AG09319 (cell line): ENCODE measurements around the gene ACSL1.

Experiments
- DNase-seq: peaks from one replicate; pipeline ENCODE4 v3.0.0-alpha.2; 2010; ENCODE audit warnings: low read depth; ENCODE audit errors: extremely low read depth
- CTCF ChIP-seq: IDR thresholded peaks from 2 replicates; pipeline ENCODE4 v1.5.1; 2011; ENCODE audit warnings: low read depth, mild to moderate bottlenecking, inconsistent platforms, low read length, moderate library complexity

ACSL1 gene

GRCh38 chr4:184752496-184753275 lies 73.1 kb downstream of the ACSL1 start:
- no peak for TF ChIP-seq CTCF
- DNase-seq = no peak

GRCh38 chr4:184751585-184751956 lies 74.2 kb downstream of the ACSL1 start:
- no peak for TF ChIP-seq CTCF
- DNase-seq = no peak

- no peak for DNase-seq
- no peak for TF ChIP-seq CTCF
Observed at GRCh38 chr4:184750926-184751584, 74.7 kb downstream of the ACSL1 start.

GRCh38 chr4:184748251-184748652 lies 77.5 kb downstream of the ACSL1 start:
- DNase-seq = no peak
- no peak for TF ChIP-seq CTCF

GRCh38 chr4:184747034-184747830 lies 78.5 kb downstream of the ACSL1 start:
- no peak for TF ChIP-seq CTCF
- no peak for DNase-seq

- TF ChIP-seq CTCF = peak; percentile 88
- DNase-seq = peak; percentile 61
Observed at GRCh38 chr4:184745831-184746795, 79.7 kb downstream of the ACSL1 start.
